MCF 10A (cell line): ENCODE measurements around the gene MTMR10. TPM values are rescaled to one million over a fixed set of nuclear protein-coding genes. Genes with fewer than 3 reads are reported as not detected.

Experiments
- BruUV-seq: library from RNA; stranded (reverse); fragments of 400-500 nt; replicated peaks from 2 replicates; lab custom pipeline; 2021; lab: Mats Ljungman, UMichigan
- CTCF ChIA-PET: fragments of 300-600 bp; sonication (Branson Sonifier 250); formaldehyde crosslinking; extraction: SDS; loops from one replicate; lab custom pipeline; 2021; ENCODE audit warnings: antibody characterized with exemption, inconsistent platforms; lab: Yijun Ruan, JAX
- POLR2A ChIA-PET: fragments of 300-600, 350-650 bp; sonication (Branson Sonifier 250); formaldehyde crosslinking; extraction: SDS; loops from one replicate; lab custom pipeline; 2020; ENCODE audit warnings: antibody characterized with exemption, inconsistent platforms; lab: Yijun Ruan, JAX
- DNase-seq: peaks from one replicate; pipeline ENCODE4 v3.0.0-alpha.2; 2018; ENCODE audit not compliant: unreplicated experiment
- H3K27ac Mint-ChIP-seq: one replicate; pipeline ENCODE4 v1.8.0; 2022; ENCODE audit warnings: mild to moderate bottlenecking, low read depth, mixed read lengths; ENCODE audit not compliant: unreplicated experiment
- H3K27me3 Mint-ChIP-seq: one replicate; pipeline ENCODE4 v1.8.0; 2022; ENCODE audit warnings: mixed read lengths; ENCODE audit not compliant: insufficient read depth, unreplicated experiment
- H3K36me3 Mint-ChIP-seq: one replicate; pipeline ENCODE4 v1.8.0; 2022; ENCODE audit warnings: mild to moderate bottlenecking, moderate library complexity, mixed read lengths; ENCODE audit not compliant: insufficient read depth, unreplicated experiment
- H3K4me1 Mint-ChIP-seq: one replicate; pipeline ENCODE4 v1.8.0; 2022; ENCODE audit warnings: mixed read lengths; ENCODE audit not compliant: insufficient read depth, unreplicated experiment
- H3K4me3 Mint-ChIP-seq: one replicate; pipeline ENCODE4 v1.8.0; 2022; ENCODE audit warnings: mild to moderate bottlenecking, moderate library complexity, mixed read lengths; ENCODE audit not compliant: unreplicated experiment
- H3K9me3 Mint-ChIP-seq: one replicate; pipeline ENCODE4 v1.8.0; 2022; ENCODE audit warnings: mixed read lengths; ENCODE audit not compliant: unreplicated experiment
- intact Hi-C: fragments of 100-400 bp; cut with micrococcal nuclease; formaldehyde crosslinking; loops from 2 replicates; pipeline ENCODE4 v1.14.1; 2022
- total RNA-seq: library from RNA; stranded (reverse); gene quantifications from 2 replicates; pipeline ENCODE4 v1.2.3, GENCODE V29; 2022
- TF ChIP-seq, protein P1 (sequence below): fragments of 200-600 bp; IDR thresholded peaks from one replicate; pipeline ENCODE4 v1.8.0; 2022; ENCODE audit warnings: antibody characterized with exemption, mild to moderate bottlenecking; ENCODE audit not compliant: unreplicated experiment

The MTMR10 gene
- total RNA-seq, 1 experiment from 2014 or later: 11.4 TPM

DNA sequence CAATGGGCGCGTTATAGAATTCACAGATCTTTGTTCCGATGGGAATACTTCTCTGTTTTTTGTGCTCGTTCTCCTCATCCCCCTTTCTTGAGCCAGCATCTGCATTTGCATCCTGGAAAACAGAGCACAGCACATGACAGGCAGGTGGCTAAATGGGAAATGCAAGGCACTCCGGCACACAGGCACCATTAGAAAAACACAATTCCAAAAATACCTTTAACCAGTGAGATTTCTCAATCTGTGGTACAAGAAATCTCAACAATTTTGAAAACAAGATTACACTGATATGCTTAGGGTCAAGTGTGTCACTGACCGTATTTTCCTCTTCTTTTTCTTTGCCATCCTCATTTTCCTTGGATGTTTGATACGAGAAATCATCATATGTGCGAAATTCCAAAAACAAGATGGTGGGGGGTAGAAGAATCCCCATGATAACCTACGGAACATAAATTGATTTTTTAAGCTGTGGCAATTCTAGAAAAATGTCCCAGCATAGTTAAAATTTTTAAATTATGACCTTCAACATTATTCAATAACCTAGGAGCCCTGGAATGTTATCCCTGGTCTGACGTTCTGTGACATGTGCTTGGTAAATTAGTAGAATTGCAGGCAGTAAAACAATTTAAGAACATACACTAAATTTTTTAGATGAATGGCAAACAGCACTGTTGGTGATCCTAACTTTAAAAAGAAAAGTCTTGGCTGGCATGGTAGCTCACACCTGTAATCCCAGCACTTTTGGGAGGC is 46.5 kb upstream of the MTMR10 start:
- Mint-ChIP-seq H3K27me3 (no peaks in the 10 kb centered on the region), H3K27ac (no peak overlapping the region), H3K4me1 (no peaks in the 10 kb centered on the region), H3K36me3 (no peaks in the 10 kb centered on the region), H3K4me3 (no peak overlapping the region), H3K9me3 (no peaks in the 10 kb centered on the region)
- no peak for DNase-seq
- BruUV-seq: no TSS peak
- TF ChIP-seq, protein P1, sequence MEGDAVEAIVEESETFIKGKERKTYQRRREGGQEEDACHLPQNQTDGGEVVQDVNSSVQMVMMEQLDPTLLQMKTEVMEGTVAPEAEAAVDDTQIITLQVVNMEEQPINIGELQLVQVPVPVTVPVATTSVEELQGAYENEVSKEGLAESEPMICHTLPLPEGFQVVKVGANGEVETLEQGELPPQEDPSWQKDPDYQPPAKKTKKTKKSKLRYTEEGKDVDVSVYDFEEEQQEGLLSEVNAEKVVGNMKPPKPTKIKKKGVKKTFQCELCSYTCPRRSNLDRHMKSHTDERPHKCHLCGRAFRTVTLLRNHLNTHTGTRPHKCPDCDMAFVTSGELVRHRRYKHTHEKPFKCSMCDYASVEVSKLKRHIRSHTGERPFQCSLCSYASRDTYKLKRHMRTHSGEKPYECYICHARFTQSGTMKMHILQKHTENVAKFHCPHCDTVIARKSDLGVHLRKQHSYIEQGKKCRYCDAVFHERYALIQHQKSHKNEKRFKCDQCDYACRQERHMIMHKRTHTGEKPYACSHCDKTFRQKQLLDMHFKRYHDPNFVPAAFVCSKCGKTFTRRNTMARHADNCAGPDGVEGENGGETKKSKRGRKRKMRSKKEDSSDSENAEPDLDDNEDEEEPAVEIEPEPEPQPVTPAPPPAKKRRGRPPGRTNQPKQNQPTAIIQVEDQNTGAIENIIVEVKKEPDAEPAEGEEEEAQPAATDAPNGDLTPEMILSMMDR: no peak
- POLR2A ChIA-PET: interaction anchor here (0.7 to 0.8 kb wide), 2 partner anchors 8 to 159 kb away, joined by 3 read pairs; no protein-coding TSS in a partner anchor
- intact Hi-C loops: no loop called here
- CTCF ChIA-PET: no interaction called here

DNA sequence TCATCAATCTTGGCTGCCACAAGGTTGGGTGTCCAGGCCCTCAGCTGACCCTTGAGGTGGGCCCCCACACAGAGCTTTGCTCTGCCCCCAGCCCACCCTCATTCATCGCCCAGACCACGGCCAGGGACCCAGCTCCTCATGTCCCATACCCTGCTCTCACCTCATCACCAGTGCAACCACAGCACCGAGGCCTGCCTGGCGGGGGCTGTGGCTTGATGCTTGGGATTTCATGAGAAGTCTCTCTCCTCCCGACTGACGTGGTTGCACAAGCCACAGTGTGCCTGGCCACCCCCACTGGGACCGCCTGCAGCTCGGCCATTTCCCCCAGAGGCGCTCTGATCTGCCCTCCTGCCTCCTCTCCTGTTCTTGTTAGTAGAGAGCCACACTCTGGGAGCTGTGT is 45.4 kb upstream of the MTMR10 start:
- Mint-ChIP-seq H3K36me3 (no peaks in the 10 kb centered on the region), H3K27me3 (no peaks in the 10 kb centered on the region), H3K4me3 (no peak overlapping the region), H3K27ac (no peak overlapping the region), H3K4me1 (no peaks in the 10 kb centered on the region), H3K9me3 (no peaks in the 10 kb centered on the region)
- CTCF ChIA-PET: no interaction called here
- POLR2A ChIA-PET: no interaction called here
- BruUV-seq: no TSS peak
- TF ChIP-seq, protein P1: no peak
- DNase-seq: no peak
- intact Hi-C loops: no loop called here

DNA sequence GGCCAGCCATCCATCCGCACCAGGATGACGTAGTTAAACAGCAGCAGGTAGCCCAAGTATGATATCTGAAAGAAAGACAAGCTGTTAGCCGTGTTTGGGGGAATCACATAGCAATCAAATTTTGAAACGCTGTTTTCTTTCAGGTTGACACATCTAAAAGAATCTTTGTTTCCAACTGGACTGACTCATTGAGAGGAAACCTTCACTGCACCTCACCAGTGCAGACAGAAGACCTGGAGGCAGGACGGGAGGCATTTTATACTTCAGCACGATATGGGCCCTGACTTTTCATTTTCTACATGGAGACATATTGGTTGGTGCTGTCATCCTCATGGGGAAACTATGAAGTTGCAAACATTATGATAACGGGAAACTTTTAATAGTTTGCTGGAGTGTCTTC is 44.2 kb upstream of the MTMR10 start:
- CTCF ChIA-PET: interaction anchor here (0.7 kb wide), 2 partner anchors 196 to 455 kb away, joined by 3 read pairs; no protein-coding TSS in a partner anchor
- DNase-seq: no peak
- no peaks in the 10 kb centered on the region for H3K9me3 Mint-ChIP-seq
- H3K27ac Mint-ChIP-seq: no peak overlapping the region
- no peaks in the 10 kb centered on the region for H3K36me3 Mint-ChIP-seq
- no TSS peak for BruUV-seq
- TF ChIP-seq, protein P1: no peak
- POLR2A ChIA-PET: no interaction called here
- H3K4me1 Mint-ChIP-seq: no peaks in the 10 kb centered on the region
- H3K27me3 Mint-ChIP-seq: no peaks in the 10 kb centered on the region
- intact Hi-C loops: no loop called here
- no peak overlapping the region for H3K4me3 Mint-ChIP-seq

DNA sequence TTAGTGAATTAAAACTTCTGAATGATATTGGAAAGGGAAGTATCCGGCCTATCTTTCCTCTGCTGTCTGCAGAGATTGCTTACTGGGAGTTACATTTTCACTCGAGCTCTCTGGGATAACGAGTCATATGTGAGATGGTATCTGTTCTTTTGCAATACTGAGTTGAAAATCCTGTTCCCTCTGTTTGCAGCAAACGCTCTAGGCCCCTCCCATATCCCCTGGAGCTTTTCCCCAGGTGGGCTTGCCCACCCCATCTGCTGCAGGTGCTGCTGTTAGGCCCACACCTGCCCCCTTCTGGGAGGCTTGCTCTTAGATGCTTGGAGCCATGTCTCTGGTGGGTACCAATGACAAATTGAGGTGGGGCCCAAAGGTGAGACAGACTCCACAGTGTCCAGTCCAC is 42.7 kb upstream of the MTMR10 start:
- TF ChIP-seq, protein P1: no peak
- Mint-ChIP-seq H3K9me3 (no peaks in the 10 kb centered on the region), H3K4me1 (no peaks in the 10 kb centered on the region), H3K4me3 (no peak overlapping the region), H3K27ac (no peak overlapping the region), H3K27me3 (no peaks in the 10 kb centered on the region), H3K36me3 (no peaks in the 10 kb centered on the region)
- POLR2A ChIA-PET: interaction anchor here (0.7 kb wide), 1 partner anchor 30 kb away, joined by 3 read pairs; no protein-coding TSS in a partner anchor
- no peak for DNase-seq
- no TSS peak for BruUV-seq
- intact Hi-C loops: no loop called here
- CTCF ChIA-PET: no interaction called here
